Measurements from ENCODE around the gene ANKS1A.

- TF ChIP-seq, protein P1, sequence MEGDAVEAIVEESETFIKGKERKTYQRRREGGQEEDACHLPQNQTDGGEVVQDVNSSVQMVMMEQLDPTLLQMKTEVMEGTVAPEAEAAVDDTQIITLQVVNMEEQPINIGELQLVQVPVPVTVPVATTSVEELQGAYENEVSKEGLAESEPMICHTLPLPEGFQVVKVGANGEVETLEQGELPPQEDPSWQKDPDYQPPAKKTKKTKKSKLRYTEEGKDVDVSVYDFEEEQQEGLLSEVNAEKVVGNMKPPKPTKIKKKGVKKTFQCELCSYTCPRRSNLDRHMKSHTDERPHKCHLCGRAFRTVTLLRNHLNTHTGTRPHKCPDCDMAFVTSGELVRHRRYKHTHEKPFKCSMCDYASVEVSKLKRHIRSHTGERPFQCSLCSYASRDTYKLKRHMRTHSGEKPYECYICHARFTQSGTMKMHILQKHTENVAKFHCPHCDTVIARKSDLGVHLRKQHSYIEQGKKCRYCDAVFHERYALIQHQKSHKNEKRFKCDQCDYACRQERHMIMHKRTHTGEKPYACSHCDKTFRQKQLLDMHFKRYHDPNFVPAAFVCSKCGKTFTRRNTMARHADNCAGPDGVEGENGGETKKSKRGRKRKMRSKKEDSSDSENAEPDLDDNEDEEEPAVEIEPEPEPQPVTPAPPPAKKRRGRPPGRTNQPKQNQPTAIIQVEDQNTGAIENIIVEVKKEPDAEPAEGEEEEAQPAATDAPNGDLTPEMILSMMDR (IDR thresholded peaks at IDR 0.05) = no peak
- no peak for TF ChIP-seq POLR2AphosphoS5 (IDR thresholded peaks at IDR 0.05; ENCODE audit: low read depth, low read length)
- TF ChIP-seq SIN3A (IDR thresholded peaks at IDR 0.05; ENCODE audit: borderline replicate concordance, insufficient read depth, low read depth, low read length) = no peak
- no peak for TF ChIP-seq TCF7L2 (IDR thresholded peaks at IDR 0.05; ENCODE audit: low read depth, low read length)
- TF ChIP-seq, protein P2, sequence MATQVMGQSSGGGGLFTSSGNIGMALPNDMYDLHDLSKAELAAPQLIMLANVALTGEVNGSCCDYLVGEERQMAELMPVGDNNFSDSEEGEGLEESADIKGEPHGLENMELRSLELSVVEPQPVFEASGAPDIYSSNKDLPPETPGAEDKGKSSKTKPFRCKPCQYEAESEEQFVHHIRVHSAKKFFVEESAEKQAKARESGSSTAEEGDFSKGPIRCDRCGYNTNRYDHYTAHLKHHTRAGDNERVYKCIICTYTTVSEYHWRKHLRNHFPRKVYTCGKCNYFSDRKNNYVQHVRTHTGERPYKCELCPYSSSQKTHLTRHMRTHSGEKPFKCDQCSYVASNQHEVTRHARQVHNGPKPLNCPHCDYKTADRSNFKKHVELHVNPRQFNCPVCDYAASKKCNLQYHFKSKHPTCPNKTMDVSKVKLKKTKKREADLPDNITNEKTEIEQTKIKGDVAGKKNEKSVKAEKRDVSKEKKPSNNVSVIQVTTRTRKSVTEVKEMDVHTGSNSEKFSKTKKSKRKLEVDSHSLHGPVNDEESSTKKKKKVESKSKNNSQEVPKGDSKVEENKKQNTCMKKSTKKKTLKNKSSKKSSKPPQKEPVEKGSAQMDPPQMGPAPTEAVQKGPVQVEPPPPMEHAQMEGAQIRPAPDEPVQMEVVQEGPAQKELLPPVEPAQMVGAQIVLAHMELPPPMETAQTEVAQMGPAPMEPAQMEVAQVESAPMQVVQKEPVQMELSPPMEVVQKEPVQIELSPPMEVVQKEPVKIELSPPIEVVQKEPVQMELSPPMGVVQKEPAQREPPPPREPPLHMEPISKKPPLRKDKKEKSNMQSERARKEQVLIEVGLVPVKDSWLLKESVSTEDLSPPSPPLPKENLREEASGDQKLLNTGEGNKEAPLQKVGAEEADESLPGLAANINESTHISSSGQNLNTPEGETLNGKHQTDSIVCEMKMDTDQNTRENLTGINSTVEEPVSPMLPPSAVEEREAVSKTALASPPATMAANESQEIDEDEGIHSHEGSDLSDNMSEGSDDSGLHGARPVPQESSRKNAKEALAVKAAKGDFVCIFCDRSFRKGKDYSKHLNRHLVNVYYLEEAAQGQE (IDR thresholded peaks at IDR 0.05; ENCODE audit: insufficient read depth in 1 of 2, low read depth in 2 of 2, low read length in 1 of 2) = no peak
Observed at GRCh38 chr6:34967461-34967860, 78.4 kb downstream of the ANKS1A start.
